Measurements from ENCODE around the gene SNX30.

Gene SNX30

DNA sequence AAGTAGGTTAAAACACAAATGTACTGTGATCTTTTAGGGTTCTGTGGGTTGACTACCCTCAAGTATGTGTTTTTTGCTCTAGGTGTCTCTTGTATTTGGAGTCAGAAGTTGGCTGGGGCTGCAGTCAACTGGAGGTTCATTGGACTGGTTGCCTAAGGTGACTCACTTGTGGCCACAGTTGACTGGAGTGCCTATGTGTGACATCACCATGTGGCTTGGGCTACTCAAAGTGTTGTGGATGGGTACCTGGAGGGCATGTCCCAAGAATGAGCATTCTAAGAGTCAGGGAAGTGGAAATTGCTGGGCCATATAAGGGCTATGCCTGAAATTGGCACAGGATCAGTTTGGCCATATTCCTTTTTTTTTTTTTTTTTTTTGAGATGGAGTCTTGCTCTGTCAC is 27.4 kb downstream of the SNX30 start:
- H3K27me3 ChIP-seq (replicated peaks; ENCODE audit: control insufficient read depth, insufficient read depth, low read length, poor library complexity, severe bottlenecking): no peaks in the 10 kb centered on the region
- H3K4me1 ChIP-seq (ENCODE audit: control insufficient read depth, insufficient read depth, low read length, poor library complexity, severe bottlenecking): no peaks in the 10 kb centered on the region
- no peak for DNase-seq
- no peak overlapping the region for H3K4me3 ChIP-seq (ENCODE audit: insufficient read depth, low read depth, low read length, poor library complexity, severe bottlenecking)
- H3K27ac ChIP-seq (ENCODE audit: insufficient read depth, low read length, poor library complexity, severe bottlenecking): no peak overlapping the region
- H3K36me3 ChIP-seq (ENCODE audit: control insufficient read depth, insufficient read depth, low read length): no peaks in the 10 kb centered on the region
- H3K9me3 ChIP-seq (ENCODE audit: control insufficient read depth, low read length): no peaks in the 10 kb centered on the region

GRCh38 chr9:112780450-112781036 is 30.0 kb downstream of the SNX30 start:
- DNase-seq: no peak
- no peaks in the 10 kb centered on the region for H3K4me1 ChIP-seq (ENCODE audit: control insufficient read depth, insufficient read depth, low read length, poor library complexity, severe bottlenecking)
- H3K36me3 ChIP-seq (ENCODE audit: control insufficient read depth, insufficient read depth, low read length): no peaks in the 10 kb centered on the region
- H3K27me3 ChIP-seq (replicated peaks; ENCODE audit: control insufficient read depth, insufficient read depth, low read length, poor library complexity, severe bottlenecking): no peaks in the 10 kb centered on the region
- no peaks in the 10 kb centered on the region for H3K9me3 ChIP-seq (ENCODE audit: control insufficient read depth, low read length)
- no peak overlapping the region for H3K4me3 ChIP-seq (ENCODE audit: insufficient read depth, low read depth, low read length, poor library complexity, severe bottlenecking)
- no peak overlapping the region for H3K27ac ChIP-seq (ENCODE audit: insufficient read depth, low read length, poor library complexity, severe bottlenecking)

DNA sequence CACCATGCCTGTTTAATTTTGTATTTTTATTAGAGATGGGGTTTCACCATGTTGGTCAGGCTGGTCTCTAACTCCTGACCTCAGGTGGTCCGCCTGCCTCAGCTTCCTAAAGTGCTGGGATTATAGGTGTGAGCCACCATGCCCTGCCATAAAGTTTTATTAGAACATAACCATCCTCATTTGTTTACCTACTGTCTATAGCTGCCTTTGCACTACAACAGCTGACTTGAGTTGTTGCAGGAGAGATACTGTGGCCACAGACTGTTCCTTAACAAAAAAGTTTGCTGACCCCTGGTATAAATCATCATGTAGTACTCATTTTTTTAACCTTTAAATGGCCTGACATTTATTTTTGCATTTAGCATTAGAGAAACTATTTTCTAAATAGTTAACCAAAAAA is 31.7 kb downstream of the SNX30 start:
- no peak overlapping the region for H3K4me3 ChIP-seq (ENCODE audit: insufficient read depth, low read depth, low read length, poor library complexity, severe bottlenecking)
- H3K27me3 ChIP-seq (replicated peaks; ENCODE audit: control insufficient read depth, insufficient read depth, low read length, poor library complexity, severe bottlenecking): no peaks in the 10 kb centered on the region
- no peaks in the 10 kb centered on the region for H3K36me3 ChIP-seq (ENCODE audit: control insufficient read depth, insufficient read depth, low read length)
- H3K4me1 ChIP-seq (ENCODE audit: control insufficient read depth, insufficient read depth, low read length, poor library complexity, severe bottlenecking): no peaks in the 10 kb centered on the region
- H3K9me3 ChIP-seq (ENCODE audit: control insufficient read depth, low read length): no peaks in the 10 kb centered on the region
- no peak overlapping the region for H3K27ac ChIP-seq (ENCODE audit: insufficient read depth, low read length, poor library complexity, severe bottlenecking)
- DNase-seq: no peak

- Histone ChIP-seq H3K4me1 (ENCODE audit: control insufficient read depth, insufficient read depth, low read length, poor library complexity, severe bottlenecking) (no peaks in the 10 kb centered on the region), H3K9me3 (ENCODE audit: control insufficient read depth, low read length) (no peaks in the 10 kb centered on the region), H3K27ac (ENCODE audit: insufficient read depth, low read length, poor library complexity, severe bottlenecking) (no peak overlapping the region), H3K4me3 (ENCODE audit: insufficient read depth, low read depth, low read length, poor library complexity, severe bottlenecking) (no peak overlapping the region), H3K27me3 (replicated peaks; ENCODE audit: control insufficient read depth, insufficient read depth, low read length, poor library complexity, severe bottlenecking) (no peaks in the 10 kb centered on the region), H3K36me3 (ENCODE audit: control insufficient read depth, insufficient read depth, low read length) (no peaks in the 10 kb centered on the region)
- DNase-seq: no peak
Observed at GRCh38 chr9:112783551-112783954, 33.0 kb downstream of the SNX30 start.

DNA sequence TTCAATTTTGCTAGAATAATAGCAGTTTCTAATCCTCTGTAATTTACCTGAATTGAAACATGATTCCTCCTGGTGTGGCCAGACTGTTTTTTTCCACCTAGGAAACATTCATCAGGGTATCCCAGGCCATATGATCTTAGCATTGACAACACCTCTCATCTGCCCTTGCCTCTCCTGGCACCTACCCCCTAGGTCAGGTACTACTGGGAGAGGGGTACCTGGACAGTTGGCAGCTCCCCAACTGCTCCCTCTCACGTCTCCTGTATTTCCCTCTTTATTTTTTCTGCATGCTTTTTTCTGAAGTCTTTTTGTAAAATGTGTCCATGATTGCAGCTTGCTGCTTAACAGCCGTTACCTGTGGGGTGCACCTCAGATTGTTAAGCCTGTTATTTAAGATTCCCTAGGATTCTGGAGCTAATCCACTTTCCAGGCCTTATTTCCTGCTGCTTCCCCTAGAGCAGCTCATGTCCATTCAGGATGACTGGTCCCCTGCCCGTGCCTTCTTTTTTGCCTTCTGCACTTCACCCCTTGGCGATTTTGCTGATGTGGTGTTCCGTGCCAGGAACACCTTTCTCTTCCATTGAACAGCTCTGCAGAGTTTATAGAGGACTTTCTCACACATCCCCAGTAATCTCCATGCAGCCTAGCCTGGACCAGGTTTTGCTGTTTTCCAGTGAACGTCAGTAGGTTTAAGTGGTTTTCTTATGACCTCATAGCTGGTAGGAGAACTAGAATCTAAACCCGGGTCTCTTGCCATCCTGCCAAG is 33.6 kb downstream of the SNX30 start:
- Histone ChIP-seq H3K4me3 (ENCODE audit: insufficient read depth, low read depth, low read length, poor library complexity, severe bottlenecking) (no peak overlapping the region), H3K36me3 (ENCODE audit: control insufficient read depth, insufficient read depth, low read length) (no peaks in the 10 kb centered on the region), H3K9me3 (ENCODE audit: control insufficient read depth, low read length) (no peaks in the 10 kb centered on the region), H3K27me3 (replicated peaks; ENCODE audit: control insufficient read depth, insufficient read depth, low read length, poor library complexity, severe bottlenecking) (no peaks in the 10 kb centered on the region), H3K4me1 (ENCODE audit: control insufficient read depth, insufficient read depth, low read length, poor library complexity, severe bottlenecking) (no peaks in the 10 kb centered on the region), H3K27ac (ENCODE audit: insufficient read depth, low read length, poor library complexity, severe bottlenecking) (no peak overlapping the region)
- DNase-seq: no peak

- no peak for DNase-seq
- Histone ChIP-seq H3K27me3 (replicated peaks; ENCODE audit: control insufficient read depth, insufficient read depth, low read length, poor library complexity, severe bottlenecking) (no peaks in the 10 kb centered on the region), H3K9me3 (ENCODE audit: control insufficient read depth, low read length) (no peaks in the 10 kb centered on the region), H3K27ac (ENCODE audit: insufficient read depth, low read length, poor library complexity, severe bottlenecking) (no peak overlapping the region), H3K36me3 (ENCODE audit: control insufficient read depth, insufficient read depth, low read length) (no peaks in the 10 kb centered on the region), H3K4me1 (ENCODE audit: control insufficient read depth, insufficient read depth, low read length, poor library complexity, severe bottlenecking) (no peaks in the 10 kb centered on the region), H3K4me3 (ENCODE audit: insufficient read depth, low read depth, low read length, poor library complexity, severe bottlenecking) (no peak overlapping the region)
Observed at GRCh38 chr9:112785986-112786385, 35.4 kb downstream of the SNX30 start.

- Histone ChIP-seq H3K9me3 (ENCODE audit: control insufficient read depth, low read length) (no peaks in the 10 kb centered on the region), H3K4me1 (ENCODE audit: control insufficient read depth, insufficient read depth, low read length, poor library complexity, severe bottlenecking) (no peaks in the 10 kb centered on the region), H3K27me3 (replicated peaks; ENCODE audit: control insufficient read depth, insufficient read depth, low read length, poor library complexity, severe bottlenecking) (no peaks in the 10 kb centered on the region), H3K4me3 (ENCODE audit: insufficient read depth, low read depth, low read length, poor library complexity, severe bottlenecking) (no peak overlapping the region), H3K36me3 (ENCODE audit: control insufficient read depth, insufficient read depth, low read length) (no peaks in the 10 kb centered on the region), H3K27ac (ENCODE audit: insufficient read depth, low read length, poor library complexity, severe bottlenecking) (no peak overlapping the region)
- DNase-seq: no peak
Observed at GRCh38 chr9:112786829-112787520, 36.4 kb downstream of the SNX30 start.

DNA sequence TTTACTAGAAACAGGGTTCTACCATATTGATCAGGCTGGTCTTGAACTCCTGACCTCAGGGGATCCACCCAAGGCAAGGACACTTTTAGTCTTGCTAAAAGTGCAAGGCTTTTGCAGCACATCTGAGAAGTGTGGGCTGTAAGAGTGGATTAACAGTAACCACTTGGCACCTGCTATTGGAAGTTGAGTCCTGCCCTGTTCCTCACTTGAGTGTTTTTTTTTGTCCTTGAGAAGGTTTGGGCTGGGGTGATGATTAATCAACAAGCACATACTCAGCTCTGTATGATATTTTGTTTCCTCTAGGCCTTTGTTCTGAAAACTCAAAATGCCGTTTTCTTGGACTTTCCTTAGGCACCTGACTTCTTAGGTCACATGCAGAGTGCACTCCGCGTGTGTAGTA is 37.4 kb downstream of the SNX30 start:
- Histone ChIP-seq H3K4me1 (ENCODE audit: control insufficient read depth, insufficient read depth, low read length, poor library complexity, severe bottlenecking) (no peaks in the 10 kb centered on the region), H3K27ac (ENCODE audit: insufficient read depth, low read length, poor library complexity, severe bottlenecking) (no peak overlapping the region), H3K27me3 (replicated peaks; ENCODE audit: control insufficient read depth, insufficient read depth, low read length, poor library complexity, severe bottlenecking) (no peaks in the 10 kb centered on the region), H3K9me3 (ENCODE audit: control insufficient read depth, low read length) (no peaks in the 10 kb centered on the region), H3K4me3 (ENCODE audit: insufficient read depth, low read depth, low read length, poor library complexity, severe bottlenecking) (no peak overlapping the region), H3K36me3 (ENCODE audit: control insufficient read depth, insufficient read depth, low read length) (no peaks in the 10 kb centered on the region)
- no peak for DNase-seq

- Histone ChIP-seq H3K27ac (ENCODE audit: insufficient read depth, low read length, poor library complexity, severe bottlenecking) (no peak overlapping the region), H3K27me3 (replicated peaks; ENCODE audit: control insufficient read depth, insufficient read depth, low read length, poor library complexity, severe bottlenecking) (no peaks in the 10 kb centered on the region), H3K4me1 (ENCODE audit: control insufficient read depth, insufficient read depth, low read length, poor library complexity, severe bottlenecking) (no peaks in the 10 kb centered on the region), H3K4me3 (ENCODE audit: insufficient read depth, low read depth, low read length, poor library complexity, severe bottlenecking) (no peak overlapping the region), H3K36me3 (ENCODE audit: control insufficient read depth, insufficient read depth, low read length) (no peaks in the 10 kb centered on the region), H3K9me3 (ENCODE audit: control insufficient read depth, low read length) (no peaks in the 10 kb centered on the region)
- no peak for DNase-seq
Observed at GRCh38 chr9:112789473-112789872, 38.9 kb downstream of the SNX30 start.
